Fibroblast of skin of back (primary cell): ENCODE results near the gene AP3S2.
"Not testable (repeated sequence)": the region's sequence is repeated elsewhere in the genome, so short reads cannot be mapped to it uniquely, and the experiment has no call there.

Source experiments
- DNase-seq: peaks from one replicate; pipeline ENCODE4 v3.0.0-alpha.2; 2013

The AP3S2 gene

DNA sequence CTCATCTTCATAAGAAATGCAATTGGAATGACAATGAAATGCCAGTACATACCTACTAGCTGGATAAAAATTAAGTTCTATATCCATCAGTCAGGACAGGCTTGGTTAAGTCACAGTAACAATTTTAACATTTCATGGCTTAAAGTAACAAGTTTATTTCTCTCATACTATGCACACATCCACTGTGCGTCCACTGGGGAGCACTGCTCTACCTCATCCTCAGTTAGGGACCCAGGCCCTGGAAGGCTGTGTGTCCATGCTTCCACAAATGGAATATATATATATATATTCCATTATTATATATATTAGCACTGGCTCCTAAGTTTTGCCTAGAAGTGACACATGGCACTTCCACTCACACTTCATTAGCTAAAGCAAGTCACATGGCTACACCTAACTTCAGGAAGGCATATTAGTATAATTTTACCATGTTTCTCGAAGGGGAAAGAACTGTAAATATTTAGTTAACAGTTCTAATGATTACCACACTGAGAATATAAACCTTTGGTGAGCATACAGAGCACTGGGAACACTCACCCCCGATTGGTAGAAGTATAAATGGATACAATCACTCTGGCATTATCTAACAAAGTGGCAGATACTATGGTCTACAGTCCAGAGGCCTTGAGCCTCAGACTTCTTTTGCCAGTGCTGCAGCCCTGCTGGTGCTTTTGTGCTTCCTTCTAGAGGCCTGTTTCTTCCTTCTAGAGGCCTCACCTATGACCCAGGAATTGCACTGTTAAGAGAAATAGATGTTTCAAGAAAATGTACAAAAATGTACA, 28.6 kb downstream of the AP3S2 start:
- DNase-seq, result no peak

DNA sequence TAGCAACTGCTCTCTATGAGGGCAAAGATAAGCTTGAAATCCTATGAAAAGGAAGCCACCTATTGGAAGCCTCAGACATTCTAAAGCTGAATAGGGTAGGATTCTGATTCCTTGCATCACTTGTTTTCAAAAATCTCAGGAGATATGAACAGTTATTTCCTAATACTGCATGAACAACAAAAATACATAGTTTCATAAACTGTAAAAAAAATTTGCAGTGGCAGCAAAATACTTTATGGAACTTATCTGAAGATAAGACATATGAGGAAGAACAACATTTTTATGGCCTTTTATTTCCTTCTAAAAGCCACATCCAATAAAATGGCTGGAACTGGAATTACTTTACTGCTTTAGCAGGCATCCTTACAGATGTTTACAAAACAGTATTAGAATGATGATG, 29.9 kb downstream of the AP3S2 start:
- DNase-seq, result no peak

DNA sequence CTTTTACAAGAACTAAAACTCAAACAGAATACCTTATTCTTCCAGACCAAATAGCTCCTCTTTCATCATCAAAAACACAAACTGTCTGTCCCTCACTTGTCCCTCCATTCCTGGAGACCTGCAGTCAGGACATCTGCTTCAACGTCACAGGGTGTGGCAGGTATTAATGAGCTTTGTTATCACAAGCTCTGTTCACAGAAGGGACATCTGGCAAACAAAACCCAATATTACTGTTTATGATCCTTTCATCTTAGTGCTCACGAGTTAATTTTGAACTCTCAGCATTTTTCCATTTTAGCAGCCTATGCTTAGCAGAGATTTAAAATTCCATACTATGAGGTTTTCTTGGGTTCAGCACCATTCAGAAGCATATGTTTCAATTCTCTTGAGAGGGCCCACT, 32.9 kb downstream of the AP3S2 start:
- DNase-seq, result no peak

DNA sequence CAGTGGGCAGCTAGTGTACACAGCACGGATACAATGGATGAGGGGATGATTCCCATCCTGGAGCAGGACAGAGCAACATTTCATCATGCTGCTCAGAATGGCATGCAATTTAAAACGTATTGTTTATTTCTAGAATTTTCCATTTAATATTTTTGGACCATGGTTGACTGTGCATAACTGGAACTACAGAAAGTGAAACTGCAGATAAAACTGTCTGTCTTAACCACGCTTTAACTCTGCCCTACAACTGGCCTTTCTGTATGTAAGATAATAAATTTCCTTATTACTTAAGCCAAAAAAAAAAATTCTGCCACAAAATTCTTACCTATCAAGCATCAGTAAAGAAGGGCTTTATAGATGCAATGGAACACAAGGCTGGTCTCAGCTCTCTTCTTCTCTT, 33.4 kb downstream of the AP3S2 start:
- DNase-seq, result no peak

DNA sequence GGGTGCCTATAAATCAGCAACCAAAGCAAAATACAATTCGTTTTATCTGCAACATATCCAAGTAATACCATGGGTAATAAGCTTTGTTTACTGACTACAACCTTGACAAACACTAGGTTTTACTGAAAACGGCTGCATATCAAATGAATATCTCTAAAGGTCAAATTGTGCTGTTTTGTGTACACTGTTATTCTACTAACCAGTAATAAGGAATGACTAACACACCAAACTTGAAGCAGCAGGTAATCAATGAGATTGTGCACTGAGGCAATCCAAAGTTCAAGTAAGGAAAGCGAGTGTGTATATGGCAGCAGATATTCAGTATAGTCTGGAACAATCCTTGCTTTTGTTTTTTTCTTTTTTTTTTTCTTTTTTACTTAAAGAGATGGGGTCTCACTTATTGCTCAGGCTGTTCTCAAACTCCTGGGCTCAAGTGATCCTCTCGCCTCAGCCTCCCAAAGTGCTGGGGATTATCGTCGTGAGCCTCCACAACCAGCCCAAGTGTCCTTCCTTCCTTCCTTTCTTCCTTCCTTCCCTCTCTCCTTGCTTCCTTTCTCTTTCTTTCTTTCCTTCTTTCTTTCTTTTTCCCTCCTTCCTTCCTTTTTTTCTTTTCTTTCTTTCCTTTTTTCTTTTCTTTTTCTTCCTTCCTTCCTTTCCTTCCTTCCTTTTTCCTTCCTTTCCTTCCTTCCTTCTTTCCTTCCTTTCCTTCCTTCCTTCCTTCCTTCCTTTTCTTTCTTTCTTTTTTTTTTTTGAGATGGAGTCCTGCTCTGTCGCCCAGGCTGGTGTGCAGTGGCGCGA, 34.9 kb downstream of the AP3S2 start:
- DNase-seq, result no peak

DNA sequence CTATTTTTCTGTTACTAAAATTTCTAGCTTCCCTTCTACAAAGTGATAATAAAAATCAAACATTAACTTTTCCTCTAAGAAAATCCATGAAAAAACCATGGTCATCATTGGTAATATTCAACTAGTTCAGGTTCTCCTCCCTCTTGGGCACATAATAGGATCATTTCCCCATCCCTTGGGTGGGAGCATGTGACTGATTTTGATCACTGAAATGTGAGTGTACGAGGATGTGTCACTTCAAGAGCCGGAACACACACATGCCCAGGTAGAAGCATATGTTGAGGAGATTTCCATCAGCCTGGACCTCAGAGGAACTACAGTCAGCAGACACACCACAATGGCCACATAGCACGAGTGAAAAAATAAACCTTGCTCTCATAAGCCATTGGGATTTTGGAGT, 36.1 kb downstream of the AP3S2 start:
- DNase-seq, result no peak

DNA sequence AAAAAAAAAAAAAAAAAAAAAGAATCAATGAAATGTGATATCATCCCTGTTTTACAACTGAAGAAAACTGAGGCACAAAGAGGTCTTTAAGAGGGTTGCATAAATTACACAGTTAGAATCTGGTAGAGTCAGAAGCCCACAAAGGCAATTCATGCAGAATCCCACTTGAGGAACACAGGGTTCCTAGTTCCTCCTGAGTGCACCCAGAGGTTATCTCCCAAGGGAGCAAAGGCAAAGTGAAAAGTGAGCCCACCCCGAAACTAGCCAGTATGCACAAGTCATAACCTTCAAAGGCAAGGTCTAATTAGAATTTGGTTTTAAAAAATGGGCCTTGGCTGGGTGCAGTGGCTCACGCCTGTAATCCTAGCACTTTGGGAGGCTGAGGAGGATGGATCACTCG, 37.8 kb downstream of the AP3S2 start:
- no peak for DNase-seq

DNA sequence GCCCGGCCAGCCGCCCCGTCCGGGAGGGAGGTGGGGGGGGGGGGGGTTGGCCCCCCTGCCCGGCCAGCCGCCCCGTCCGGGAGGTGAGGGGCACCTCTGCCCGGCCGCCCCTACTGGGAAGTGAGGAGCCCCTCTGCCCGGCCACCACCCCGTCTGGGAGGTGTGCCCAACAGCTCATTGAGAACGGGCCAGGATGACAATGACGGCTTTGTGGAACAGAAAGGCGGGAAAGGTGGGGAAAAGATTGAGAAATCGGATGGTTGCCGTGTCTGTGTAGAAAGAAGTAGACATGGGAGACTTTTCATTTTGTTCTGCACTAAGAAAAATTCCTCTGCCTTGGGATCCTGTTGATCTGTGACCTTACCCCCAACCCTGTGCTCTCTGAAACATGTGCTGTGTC, 38.9 kb downstream of the AP3S2 start:
- not testable (repeated sequence) for DNase-seq

DNA sequence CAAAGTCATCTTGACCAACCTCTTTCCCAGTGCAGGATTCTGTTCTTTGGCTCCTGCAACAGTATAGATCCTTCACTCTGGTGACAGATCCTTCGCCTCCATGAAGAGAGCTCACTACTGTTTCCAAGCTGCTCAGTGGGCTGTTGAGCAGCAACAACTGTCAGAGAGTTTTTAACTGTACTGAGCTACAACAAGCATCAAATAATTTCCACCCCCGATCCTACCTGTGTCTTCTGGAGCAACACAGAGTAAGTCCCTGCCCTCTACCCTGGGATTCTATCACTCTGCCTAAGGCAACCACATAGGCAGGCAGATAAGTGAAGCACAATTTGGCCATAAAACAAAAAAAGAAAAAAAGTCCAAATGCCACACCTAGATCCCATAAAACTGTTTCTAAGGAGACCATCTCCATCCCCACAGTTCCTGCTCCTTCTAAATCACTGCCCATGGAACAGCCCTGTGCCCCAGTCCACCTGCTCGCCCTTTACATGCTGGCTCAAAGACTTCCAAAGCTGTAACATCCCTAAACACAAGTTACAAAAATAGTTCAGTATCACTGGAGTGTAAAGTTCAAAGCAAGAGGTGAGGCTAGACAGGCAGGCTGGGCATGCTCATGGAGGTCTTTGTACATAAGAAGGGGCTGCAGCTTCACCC, 41.3 kb downstream of the AP3S2 start:
- no peak for DNase-seq

DNA sequence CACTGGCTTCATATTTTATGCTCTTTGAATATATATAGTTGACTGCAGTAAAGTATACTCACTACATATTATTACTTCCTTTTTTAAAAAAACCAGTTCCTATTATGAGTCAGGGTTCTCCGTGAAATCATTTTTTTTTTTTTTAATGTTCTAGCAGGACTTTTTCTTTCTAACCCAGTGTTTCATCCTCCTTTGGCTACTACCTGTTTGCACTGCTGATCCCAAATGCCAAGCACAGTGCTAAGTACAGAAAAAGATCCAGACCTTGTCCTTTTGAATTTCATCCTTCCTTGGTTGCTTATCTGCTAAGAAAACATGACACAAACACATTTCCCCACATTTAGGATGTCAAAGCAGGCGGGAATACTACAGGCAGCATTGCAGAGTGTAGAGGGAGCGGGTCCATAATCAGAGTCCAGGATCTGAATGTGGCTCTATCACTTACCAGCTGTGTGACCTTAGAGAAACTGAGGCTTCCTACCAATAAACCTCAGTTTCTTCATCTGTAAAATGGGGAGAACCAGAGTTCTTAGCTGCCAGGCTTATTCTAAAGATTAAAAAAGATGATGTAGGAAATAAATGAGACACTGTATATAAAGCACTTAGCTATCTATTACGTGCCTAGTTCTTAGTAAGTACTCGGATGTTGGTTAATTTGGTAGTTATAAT, 42.0 kb downstream of the AP3S2 start:
- DNase-seq, result no peak

DNA sequence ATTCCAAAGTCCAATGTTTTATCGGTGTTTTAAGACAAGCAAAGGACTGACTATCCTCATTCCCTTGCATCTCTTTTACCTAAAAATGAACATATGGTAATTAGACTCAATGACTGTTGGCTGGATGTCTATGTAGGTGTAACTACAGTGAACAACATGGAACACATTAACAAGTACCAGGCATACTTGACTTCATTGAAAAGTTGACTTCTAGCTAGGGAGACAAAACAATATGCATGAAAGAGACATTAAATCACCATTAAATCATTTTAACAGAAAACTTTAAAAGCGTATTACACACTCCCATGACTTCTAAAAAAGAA, 44.9 kb downstream of the AP3S2 start:
- DNase-seq, result no peak

DNA sequence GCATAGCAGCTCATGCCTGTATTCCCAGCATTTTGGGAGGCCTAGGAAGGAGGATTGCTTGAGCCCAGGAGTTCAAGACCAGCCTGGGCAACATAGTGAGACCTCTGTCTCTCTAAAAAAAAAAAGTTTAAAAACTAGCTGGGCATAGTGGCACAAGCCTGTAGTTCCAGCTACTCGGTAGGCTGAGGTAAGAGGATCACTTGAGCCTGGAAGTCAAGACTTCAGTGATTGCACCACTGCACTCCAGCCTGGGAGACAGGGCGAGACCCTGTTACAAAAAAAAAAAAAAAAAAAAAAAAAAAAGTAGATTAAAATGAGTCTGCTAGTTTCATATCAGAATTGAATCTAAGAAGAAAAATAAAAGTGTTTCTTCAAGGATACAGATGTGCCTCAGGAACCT, 46.7 kb downstream of the AP3S2 start:
- DNase-seq, result no peak

DNA sequence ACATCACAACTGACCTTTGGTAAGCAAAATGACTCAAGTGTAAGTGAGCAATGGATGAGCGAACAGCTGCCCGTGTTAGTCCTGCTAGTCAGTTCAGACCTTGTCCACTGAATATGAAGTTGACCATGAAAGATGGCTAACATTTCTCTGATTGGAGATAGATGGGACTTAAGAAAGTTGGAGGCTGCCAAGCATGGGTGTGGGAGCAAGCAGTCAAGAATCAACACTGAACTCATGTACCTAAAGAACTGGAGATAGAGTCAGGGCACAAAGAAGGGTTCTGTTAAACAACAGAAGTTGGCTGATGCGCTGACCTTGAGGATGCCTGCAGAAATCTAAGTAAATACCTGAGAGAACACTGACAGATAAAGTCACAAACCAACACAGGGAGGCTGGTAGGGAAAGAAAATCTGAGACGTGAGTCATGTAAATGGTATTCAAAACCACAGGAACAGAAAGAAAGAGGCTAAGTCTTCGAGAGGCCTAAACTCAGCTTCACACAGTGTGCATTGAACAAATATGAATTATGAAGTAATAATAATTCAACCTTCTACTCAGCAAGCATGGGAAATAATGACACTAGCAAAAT, 48.4 kb downstream of the AP3S2 start:
- peak; percentile 96 for DNase-seq

DNA sequence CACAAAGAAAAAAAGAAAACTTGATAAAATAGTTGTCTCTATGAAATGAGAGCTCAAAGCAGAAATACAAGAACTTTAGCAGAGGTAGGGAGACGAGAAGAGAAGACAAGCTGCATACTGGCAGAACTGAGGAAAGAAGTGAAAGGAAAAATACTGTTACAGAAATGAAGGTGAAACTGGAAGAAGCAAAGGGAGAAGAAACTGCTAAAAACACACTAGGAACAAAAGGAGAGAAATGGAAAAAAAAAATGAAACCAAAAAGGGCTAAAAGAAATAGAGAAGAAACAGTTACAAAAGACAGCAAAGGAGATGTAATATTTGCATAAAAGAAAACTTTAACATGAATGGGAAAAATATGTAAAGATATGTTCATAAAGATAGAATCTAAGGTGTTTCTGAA, 51.8 kb downstream of the AP3S2 start:
- DNase-seq, result no peak

DNA sequence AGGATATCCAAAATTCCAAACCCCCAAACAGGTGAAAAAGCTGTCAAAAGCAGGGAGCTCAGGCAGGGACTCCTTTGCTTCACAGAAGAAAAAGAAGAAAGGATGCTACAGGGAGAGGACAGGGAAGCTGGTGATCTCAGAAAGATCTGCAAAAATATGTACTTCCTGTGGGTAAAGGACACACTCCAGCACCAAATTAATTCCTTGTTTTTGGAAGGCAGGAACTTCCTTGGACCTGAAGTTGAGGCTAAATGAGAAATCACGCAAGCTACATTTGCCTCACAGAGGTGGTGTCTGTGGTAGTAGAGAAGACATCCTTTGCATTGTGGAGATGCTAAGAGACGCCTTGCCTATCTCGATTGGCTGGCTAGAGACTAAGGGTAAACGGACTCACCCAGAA, 52.5 kb downstream of the AP3S2 start:
- DNase-seq, result no peak

DNA sequence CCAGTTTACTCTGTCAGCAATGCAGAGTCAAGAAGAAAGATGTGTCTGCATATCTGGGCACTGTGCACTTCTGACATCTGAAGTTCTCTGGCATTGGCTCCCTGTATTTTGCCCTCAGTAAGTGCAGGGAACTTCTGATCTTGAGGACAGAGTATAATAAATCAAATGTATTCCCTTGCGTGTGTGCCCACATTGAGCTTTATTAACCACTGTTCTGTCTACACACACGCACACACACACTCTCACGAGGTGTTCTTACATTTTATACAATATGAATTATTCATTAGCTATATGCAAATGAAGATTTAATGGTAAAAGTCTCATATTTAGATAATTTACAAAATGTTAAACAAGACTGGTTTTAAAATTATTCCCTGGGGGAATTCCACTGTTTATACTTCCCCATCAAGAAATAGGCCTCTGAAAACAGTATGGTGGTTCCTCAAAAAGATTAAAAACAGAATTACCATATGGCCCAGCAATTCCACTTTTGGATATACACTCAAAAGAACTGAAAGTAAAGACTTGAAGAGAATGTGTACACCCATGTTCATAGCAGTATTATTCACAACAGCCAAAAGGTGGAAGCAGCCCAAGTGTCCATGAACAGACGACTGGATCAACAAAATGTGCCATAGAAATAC, 54.5 kb downstream of the AP3S2 start:
- no peak for DNase-seq

DNA sequence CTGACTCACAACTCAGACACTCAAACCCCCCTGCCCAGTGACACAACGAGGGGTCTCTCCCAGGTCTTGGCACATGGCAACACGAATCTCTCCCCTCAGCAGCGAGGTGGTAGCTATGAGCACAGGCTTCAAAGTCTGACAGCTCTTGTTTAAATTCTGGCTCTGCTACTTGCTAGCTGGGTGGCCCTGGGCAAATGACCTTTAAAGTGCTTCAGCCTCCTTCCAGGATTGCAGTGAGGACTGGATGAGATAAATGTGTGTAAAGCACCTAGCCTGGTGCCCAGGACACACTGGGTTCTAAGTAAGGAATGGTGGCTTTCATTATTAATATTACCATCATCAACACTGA, 56.0 kb downstream of the AP3S2 start:
- DNase-seq, result no peak

DNA sequence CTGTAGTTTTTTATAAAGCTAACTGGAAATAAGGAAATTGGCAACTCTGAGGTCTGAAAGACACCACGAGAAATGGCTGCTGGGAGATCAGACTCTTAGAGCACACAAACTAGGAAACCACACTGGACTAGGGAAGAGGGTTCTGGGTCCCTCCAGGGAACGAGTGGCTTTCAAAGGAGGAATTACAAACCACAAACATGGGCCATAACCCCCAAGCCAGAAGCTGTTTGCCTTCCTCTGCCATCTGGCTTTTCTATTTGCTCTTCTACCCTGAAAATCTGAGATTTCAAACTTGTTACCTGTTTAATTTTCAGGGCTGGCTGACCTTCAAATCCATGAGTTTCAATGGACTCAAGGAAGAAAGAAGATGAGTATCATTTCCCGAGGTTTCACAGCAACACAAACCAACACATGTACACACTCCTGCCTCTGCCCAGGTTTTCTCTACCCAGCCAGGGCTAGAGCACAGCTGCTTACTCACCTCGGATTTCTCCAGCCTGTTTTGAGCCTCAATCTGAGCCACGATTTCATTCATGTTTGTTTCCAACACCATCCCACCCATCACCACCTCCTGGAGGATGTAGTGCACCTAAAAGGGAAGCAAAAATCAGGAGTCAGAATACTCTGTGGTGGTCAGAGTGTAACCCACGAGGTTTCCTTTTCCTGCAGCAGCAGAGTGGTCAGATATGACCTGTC, 56.5 kb downstream of the AP3S2 start:
- peak; percentile 66 for DNase-seq

DNA sequence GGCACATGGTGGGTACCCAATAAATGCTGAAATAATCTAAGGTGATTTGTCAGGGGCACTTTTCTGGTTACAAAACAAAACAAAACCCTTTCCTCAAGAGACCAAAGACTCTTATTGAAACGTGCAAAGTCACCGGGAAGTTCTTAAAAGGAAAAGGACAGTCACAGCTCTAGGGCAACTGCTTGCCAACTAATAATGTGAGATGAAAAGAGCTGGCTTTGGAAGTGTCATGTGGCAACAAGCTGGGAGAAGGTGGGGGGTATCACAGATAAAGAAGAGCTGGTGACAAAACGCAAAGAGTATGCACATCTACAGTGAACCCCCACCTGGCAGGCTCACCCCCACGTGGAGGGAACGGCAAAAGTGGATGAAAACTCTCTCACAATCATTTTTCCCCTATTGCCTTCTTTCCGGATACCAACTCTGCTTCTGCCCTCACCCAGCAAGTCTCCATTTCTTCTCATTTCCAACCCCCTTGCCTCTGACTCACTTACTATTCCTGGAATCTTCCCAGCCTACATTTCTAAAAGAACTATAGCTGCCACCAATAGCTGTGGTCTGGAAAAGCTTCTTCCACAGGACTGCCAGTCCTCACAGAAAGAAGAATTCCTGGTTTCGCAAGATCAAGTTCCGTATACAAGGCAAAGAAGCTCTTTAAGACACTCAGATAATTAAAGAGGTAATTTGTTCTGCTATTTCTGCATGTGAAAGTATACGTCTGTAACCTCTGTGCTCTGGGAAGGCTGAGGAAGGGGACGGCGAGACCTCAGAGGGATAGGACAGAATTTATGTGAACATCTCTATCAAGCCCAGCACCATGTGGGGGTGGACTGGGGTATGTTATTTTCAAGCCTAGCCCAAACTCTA, 57.3 kb downstream of the AP3S2 start:
- DNase-seq, result peak; percentile 96

DNA sequence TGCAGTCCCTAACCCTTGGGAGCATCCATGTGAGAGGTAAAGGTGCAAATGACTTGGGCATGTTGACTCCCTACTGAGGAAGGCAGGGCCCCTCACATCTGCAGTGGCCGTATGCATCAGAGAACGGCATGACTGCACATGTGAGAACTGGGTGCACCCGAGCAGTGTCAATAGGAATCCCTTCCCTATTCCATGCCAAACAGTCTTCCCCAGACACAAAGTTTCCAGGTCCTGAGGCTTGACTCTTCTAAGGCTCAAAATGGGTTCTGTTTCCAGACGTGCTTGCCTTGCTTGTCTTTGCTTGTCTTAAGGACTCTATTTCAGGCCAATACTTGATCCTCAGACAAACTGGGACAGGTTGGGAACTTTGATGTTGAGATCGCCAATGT, 58.6 kb downstream of the AP3S2 start:
- no peak for DNase-seq
